H1 (cell line): ENCODE data around the gene PPP1CA. TPM values are rescaled to one million over a fixed set of nuclear protein-coding genes. Genes with fewer than 3 reads are reported as not detected.

Experiments used
- CTCF ChIA-PET: fragments of 300-600 bp; sonication (Branson Sonifier 250); formaldehyde crosslinking; loops from one replicate; lab custom pipeline; 2021; ENCODE audit not compliant: partially characterized antibody; lab: Charles Lee
- POLR2A ChIA-PET: fragments of 300-600 bp; sonication (Branson Sonifier 250); formaldehyde crosslinking; loops from one replicate; lab custom pipeline; 2021; ENCODE audit warnings: inconsistent platforms; ENCODE audit not compliant: partially characterized antibody; lab: Charles Lee
- DNase-seq, 2 experiments: peaks; one replicate each; pipeline versions ENCODE4 v3.0.0 to v3.0.0-alpha.2; 2010 to 2022; ENCODE audit warnings: low spot score in 2 of 2, low read depth in 1 of 2, mixed read lengths in 1 of 2
- FAIRE-seq: peaks from 2 replicates; lab custom pipeline; 2011; peaks lifted over from hg19 to GRCh38; lab: Jason Lieb, UNC
- H2AFZ ChIP-seq: 2 replicates; pipeline ENCODE4 v1.8.1; 2012; ENCODE audit warnings: low read length, inconsistent platforms
- H2AK5ac ChIP-seq: 2 replicates; pipeline ENCODE4 v1.6.1; 2013; ENCODE audit warnings: low read depth, low read length
- H2BK120ac ChIP-seq: replicated peaks from 2 replicates; pipeline ENCODE3; 2013; ENCODE audit warnings: low read depth, low read length, inconsistent platforms
- H2BK12ac ChIP-seq: 2 replicates; pipeline ENCODE4 v1.6.1; 2013; ENCODE audit warnings: low read depth, low read length
- H2BK15ac ChIP-seq: 2 replicates; pipeline ENCODE4 v1.6.1; 2013; ENCODE audit warnings: low read length
- H2BK20ac ChIP-seq: 2 replicates; pipeline ENCODE4 v1.6.1; 2013; ENCODE audit warnings: low read length
- H2BK5ac ChIP-seq: 2 replicates; pipeline ENCODE4 v1.6.1; 2013; ENCODE audit warnings: low read depth, low read length
- H3K14ac ChIP-seq: 2 replicates; pipeline ENCODE4 v1.6.1; 2013; ENCODE audit warnings: inconsistent platforms; ENCODE audit not compliant: insufficient read length
- H3K18ac ChIP-seq: 2 replicates; pipeline ENCODE4 v1.6.1; 2013; ENCODE audit warnings: low read length; ENCODE audit errors: extremely low read depth
- H3K23ac ChIP-seq: 2 replicates; pipeline ENCODE4 v1.6.1; 2013; ENCODE audit warnings: inconsistent platforms; ENCODE audit not compliant: insufficient read length
- H3K23me2 ChIP-seq: 2 replicates; pipeline ENCODE4 v1.6.1; 2013; ENCODE audit warnings: low read depth, low read length
- H3K27ac ChIP-seq: 2 replicates; pipeline ENCODE4 v1.6.1; 2011; ENCODE audit warnings: low read depth, low read length, inconsistent platforms
- H3K27me3 ChIP-seq, 4 experiments: replicated peaks in 1 of 4; 1 replicate in 1 of 4; 2 replicates in 3 of 4; pipeline versions ENCODE4 v1.6.1 to v1.8.1; 2011 to 2013; ENCODE audit warnings: low read length in 3 of 4, mild to moderate bottlenecking in 3 of 4, inconsistent platforms in 2 of 4, mixed read lengths in 2 of 4, moderate library complexity in 1 of 4; ENCODE audit not compliant: control insufficient read depth in 3 of 4, insufficient read depth in 3 of 4; ENCODE audit errors: extremely low read depth in 1 of 4
- H3K36me3 ChIP-seq, 4 experiments: 2 replicates each; pipeline versions ENCODE4 v1.6.1 to v1.8.1; 2011 to 2013; ENCODE audit warnings: mild to moderate bottlenecking in 4 of 4, low read length in 3 of 4, moderate library complexity in 2 of 4, control low read depth in 1 of 4, inconsistent platforms in 1 of 4; ENCODE audit not compliant: insufficient read depth in 4 of 4, control insufficient read depth in 2 of 4
- H3K4ac ChIP-seq: replicated peaks from 2 replicates; pipeline ENCODE3; 2013; ENCODE audit warnings: low read length, low read depth, mixed read lengths, inconsistent platforms; ENCODE audit not compliant: insufficient read length
- H3K4me1 ChIP-seq, 4 experiments: replicated peaks in 1 of 4; 1 replicate in 1 of 4; 2 replicates in 3 of 4; pipeline versions ENCODE4 v1.6.1 to v1.8.1; 2011 to 2013; ENCODE audit warnings: low read length in 3 of 4, inconsistent platforms in 2 of 4, mixed read lengths in 1 of 4; ENCODE audit not compliant: insufficient read depth in 4 of 4, control insufficient read depth in 3 of 4
- H3K4me2 ChIP-seq, 2 experiments: 2 replicates each; pipeline versions ENCODE4 v1.6.1 to v1.8.1; 2011 to 2013; ENCODE audit warnings: low read depth in 2 of 2, low read length in 2 of 2, control low read depth in 1 of 2, inconsistent platforms in 1 of 2, mild to moderate bottlenecking in 1 of 2; ENCODE audit not compliant: insufficient read depth in 1 of 2
- H3K4me3 ChIP-seq, 4 experiments: fragments of 200-600, 300-600 bp in 1 of 4; sonication (generic), shearing (Covaris generic), sonication (Bioruptor Twin) in 1 of 4; 2 replicates each; pipeline versions ENCODE4 v1.5.1 to v1.8.1; 2011 to 2016; ENCODE audit warnings: low read length in 4 of 4, low read depth in 3 of 4, control low read depth in 2 of 4, inconsistent platforms in 2 of 4, mild to moderate bottlenecking in 2 of 4, mixed read lengths in 1 of 4, moderate library complexity in 1 of 4; ENCODE audit not compliant: insufficient read depth in 2 of 4; ENCODE audit errors: extremely low read depth in 1 of 4
- H3K56ac ChIP-seq: replicated peaks from 2 replicates; pipeline ENCODE3; 2013; ENCODE audit warnings: low read depth, mild to moderate bottlenecking, mixed read lengths, low read length, inconsistent platforms; ENCODE audit not compliant: insufficient read length
- H3K79me1 ChIP-seq: 2 replicates; pipeline ENCODE4 v1.6.1; 2013; ENCODE audit warnings: low read depth, low read length, control low read depth
- H3K79me2 ChIP-seq, 2 experiments: 2 replicates each; pipeline versions ENCODE4 v1.6.1 to v1.8.1; 2012 to 2013; ENCODE audit warnings: low read length in 2 of 2, mild to moderate bottlenecking in 2 of 2, inconsistent platforms in 1 of 2; ENCODE audit not compliant: insufficient read depth in 2 of 2, control insufficient read depth in 1 of 2
- H3K9ac ChIP-seq, 4 experiments: replicated peaks in 1 of 4; 1 replicate in 1 of 4; 2 replicates in 3 of 4; pipeline versions ENCODE4 v1.6.1 to v1.8.1; 2011 to 2013; ENCODE audit warnings: low read depth in 3 of 4, low read length in 3 of 4, control low read depth in 2 of 4, mild to moderate bottlenecking in 2 of 4, moderate library complexity in 2 of 4, inconsistent platforms in 1 of 4; ENCODE audit errors: extremely low read depth in 1 of 4
- H3K9me3 ChIP-seq, 2 experiments: 2 replicates each; pipeline versions ENCODE4 v1.6.1 to v1.8.1; 2012 to 2013; ENCODE audit warnings: mild to moderate bottlenecking in 2 of 2, moderate library complexity in 2 of 2, control low read depth in 1 of 2, inconsistent platforms in 1 of 2, low read depth in 1 of 2, low read length in 1 of 2, mixed read lengths in 1 of 2; ENCODE audit not compliant: insufficient read depth in 2 of 2
- H4K20me1 ChIP-seq, 2 experiments: replicated peaks in 1 of 2; 2 replicates each; pipeline versions ENCODE3 to v1.8.1; 2011 to 2013; ENCODE audit warnings: inconsistent platforms in 2 of 2, low read length in 2 of 2, mild to moderate bottlenecking in 1 of 2; ENCODE audit not compliant: insufficient read depth in 2 of 2, control insufficient read depth in 1 of 2
- H4K5ac ChIP-seq: 2 replicates; pipeline ENCODE4 v1.6.1; 2013; ENCODE audit warnings: low read length, low read depth, mixed read lengths, inconsistent platforms; ENCODE audit not compliant: insufficient read length
- H4K8ac ChIP-seq: 2 replicates; pipeline ENCODE4 v1.8.0; 2013; ENCODE audit warnings: mild to moderate bottlenecking, moderate library complexity, low read length, inconsistent platforms; ENCODE audit not compliant: insufficient read depth; ENCODE audit errors: extremely low read depth
- H4K91ac ChIP-seq: replicated peaks from 2 replicates; pipeline ENCODE3; 2013; ENCODE audit warnings: low read length, mixed read lengths, inconsistent platforms; ENCODE audit not compliant: insufficient read length
- BRCA1 ChIP-seq: IDR thresholded peaks from 2 replicates; pipeline ENCODE4 v1.6.1; 2012; ENCODE audit warnings: low read depth, low read length, improper control_type of control experiment
- CHD1 ChIP-seq: IDR thresholded peaks from 2 replicates; pipeline ENCODE4 v1.6.1; 2012; ENCODE audit warnings: low read depth, low read length, improper control_type of control experiment
- JUND ChIP-seq: IDR thresholded peaks from 2 replicates; pipeline ENCODE4 v1.6.1; 2011; ENCODE audit warnings: mild to moderate bottlenecking, improper control_type of control experiment, low read length
- NANOG ChIP-seq: IDR thresholded peaks from 2 replicates; pipeline ENCODE4 v1.6.1; 2011; ENCODE audit warnings: low read length, low read depth, mild to moderate bottlenecking, inconsistent platforms; ENCODE audit not compliant: insufficient read depth, poor library complexity, severe bottlenecking
- PHF8 ChIP-seq: fragments of 200-600 bp; sonication (generic); conservative IDR thresholded peaks from 2 replicates; pipeline ENCODE4 v1.7.1; 2012; ENCODE audit warnings: low read depth, mild to moderate bottlenecking, inconsistent platforms, low read length, moderate library complexity
- POU5F1 ChIP-seq: IDR thresholded peaks from 2 replicates; pipeline ENCODE4 v1.6.1; 2011; ENCODE audit warnings: low read depth, mild to moderate bottlenecking, low read length, moderate library complexity
- TAF1 ChIP-seq: IDR thresholded peaks from 2 replicates; pipeline ENCODE4 v1.6.1; 2011; ENCODE audit warnings: mild to moderate bottlenecking, low read depth, low read length
- WGBS, 2 experiments: shearing (Covaris generic) in 1 of 2; methylation state at CpG; one replicate each; pipeline versions ENCODE4 v1.1.6 to v1.1.7; 2013 to 2015; ENCODE audit warnings: low lambda C conversion rate in 2 of 2, mixed read lengths in 2 of 2, inconsistent platforms in 1 of 2, low coverage in 1 of 2, missing lambda C conversion rate in 1 of 2; ENCODE audit not compliant: insufficient replicate concordance in 2 of 2, insufficient coverage in 1 of 2, insufficient read length in 1 of 2; ENCODE audit errors: extremely low coverage in 1 of 2, missing lambda C conversion rate in 1 of 2; 5-methylcytosine and 5-hydroxymethylcytosine counted together
- polyA plus RNA-seq, 7 experiments: library from polyadenylated mRNA; depleted of rRNA in 3 of 7; stranded (reverse) in 5 of 7; unstranded in 2 of 7; fragments of >200 nt in 5 of 7; fragments of 200-250 nt in 2 of 7; gene quantifications; 1 replicate in 5 of 7; 2 replicates in 1 of 7; 4 replicates in 1 of 7; pipeline versions ENCODE4 v1.2.1 to v1.2.3, GENCODE V29; 2011 to 2013; ENCODE audit warnings: missing spikeins in 2 of 7, mixed read lengths in 2 of 7
- total RNA-seq: library from RNA; stranded (reverse); fragmentation: NEBNext Ultra II Directional; extraction: Animal tissue kit (Norgen Biotek cat#: 25700); gene quantifications from 2 replicates; pipeline ENCODE4 v1.2.1, GENCODE V29; 2021

PPP1CA gene
- total and polyA plus RNA-seq, 2 of the 8 experiments (the other 6 are each of a cell fraction or from before 2014, with no cell fraction given) = 198 to 359 TPM

DNA sequence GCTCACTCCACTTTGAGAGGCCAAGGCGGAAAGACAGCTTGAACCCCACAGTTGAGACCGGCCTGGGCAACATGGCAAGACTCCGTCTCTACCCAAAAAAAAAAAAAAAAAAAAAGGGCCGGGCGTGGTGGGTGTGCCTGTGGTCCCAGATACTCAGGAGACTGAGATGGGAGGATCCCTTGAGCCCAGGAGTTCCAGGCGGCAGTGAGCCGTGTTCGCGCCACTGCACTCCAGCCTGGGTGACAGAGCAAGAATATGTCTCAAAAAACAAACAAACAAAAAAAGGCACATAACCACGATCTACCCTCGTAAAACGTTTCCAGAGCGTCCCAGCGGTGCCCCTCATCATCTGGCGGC, 10.7 kb downstream of the PPP1CA start:
- CTCF ChIA-PET = interaction anchor here (0.6 to 34.8 kb wide), 10 partner anchors 10 to 861 kb away, joined by 3 to 1305 read pairs (median 4); partner anchors contain the start of genes CLCF1, POLD4 and PPP1CA

More for the DNA sequence above, 10.7 kb downstream of the PPP1CA start:
- Histone ChIP-seq H3K9ac (peak overlapping the region in 3 of 4 experiments; percentile 51 to 72 (median 66); a peak in 4 of 7 replicates), H2BK12ac (no peak overlapping the region), H3K4me2 (peak overlapping the region; percentile 65 to 86), H3K79me1 (0 out of 2 replicates have a peak, but pooled peaks cover 2% of the 10 kb centered on the region), H3K14ac (no peak overlapping the region), H2AFZ (no peak overlapping the region), H2AK5ac (no peak overlapping the region), H3K23ac (no peak overlapping the region), H4K8ac (peak overlapping the region; percentile 89; the same call in 1 of the 2 replicates), H3K4me3 (peak overlapping the region; percentile 63 to 88 (median 69)), H2BK15ac (no peak overlapping the region), H2BK5ac (no peak overlapping the region), H3K4me1 (peaks cover 0 to 9% (median 7%) of the 10 kb centered on the region in 4 experiments; a peak in 4 of 7 replicates), H3K27me3 (no peaks in the 10 kb centered on the region; a peak in 2 of 7 replicates), H3K79me2 (no peaks in the 10 kb centered on the region), H4K20me1 (peaks cover 0 to 2% of the 10 kb centered on the region in 2 experiments), H3K9me3 (no peaks in the 10 kb centered on the region), H4K91ac (no peak overlapping the region), H2BK20ac (no peak overlapping the region), H3K56ac (no peak overlapping the region), H3K18ac (no peak overlapping the region), H3K27ac (no peak overlapping the region), H3K4ac (no peak overlapping the region), H4K5ac (no peak overlapping the region), H3K36me3 (peaks cover 0 to 4% (median 0%) of the 10 kb centered on the region in 4 experiments; a peak in 1 of 8 replicates), H2BK120ac (no peak overlapping the region), H3K23me2 (peaks cover 13% of the 10 kb centered on the region)
- POLR2A ChIA-PET = interaction anchor here (0.8 to 3.3 kb wide), 6 partner anchors 10 to 70 kb away, joined by 3 to 31 read pairs (median 6); partner anchors contain the start of genes POLD4 and PPP1CA
- FAIRE-seq = no peak
- TF ChIP-seq NANOG (no peak), JUND (no peak), BRCA1 (no peak), CHD1 (no peak), TAF1 (no peak), POU5F1 (no peak), PHF8 (no peak)
- WGBS, 2 experiments = 26% methylated on average over 13 of the region's 15 CpGs; no CpG with 5 or more reads in 1 of the 2 experiments
- DNase-seq = no peak
